Measurements from ENCODE around the gene CTPS1.

The CTPS1 gene

DNA sequence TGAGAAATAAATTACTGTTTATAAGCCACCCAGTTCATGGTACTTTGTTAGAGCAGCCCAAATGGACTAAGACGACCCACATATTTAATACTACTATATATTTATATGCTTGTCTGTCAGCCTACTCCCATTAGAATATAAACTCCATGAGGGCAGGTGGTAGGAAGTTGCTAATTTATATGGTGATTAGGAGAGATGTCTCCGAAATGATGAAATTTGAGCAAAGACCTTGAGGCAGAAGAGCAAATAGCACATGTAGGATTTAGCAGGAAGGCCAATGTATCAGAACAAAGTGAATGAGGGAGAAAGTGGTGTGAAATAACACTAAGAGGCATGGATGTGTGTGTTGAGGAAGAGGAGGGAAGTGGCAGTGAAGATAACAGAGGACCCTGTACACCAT, 52.7 kb downstream of the CTPS1 start:
- TF ChIP-seq GABPA (IDR thresholded peaks at IDR 0.05; ENCODE audit: low read depth) (no peak), SPI1 (IDR thresholded peaks at IDR 0.05; ENCODE audit: borderline replicate concordance, low read depth) (no peak)
- H3K27me3 ChIP-seq (ENCODE audit: insufficient read depth, poor library complexity, severe bottlenecking) = no peaks in the 10 kb centered on the region

DNA sequence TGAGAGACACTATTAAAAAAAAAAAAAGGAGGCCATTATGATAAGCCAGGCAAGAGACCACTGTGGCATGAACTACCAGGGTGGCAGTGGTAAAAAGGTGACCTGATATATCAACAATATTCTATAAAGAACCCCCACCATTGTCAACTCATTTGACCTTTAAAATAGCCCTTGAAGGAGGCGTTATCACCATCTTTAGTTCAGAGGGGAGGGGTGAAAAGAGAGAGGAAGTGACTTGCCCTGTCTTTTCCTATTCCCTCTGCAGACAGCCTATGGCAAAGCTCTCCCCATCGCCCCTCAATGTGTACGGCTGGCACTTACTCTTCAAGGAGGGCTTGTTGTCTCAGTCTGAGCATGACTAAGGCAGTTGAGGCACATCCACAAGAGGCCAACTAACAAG, 53.8 kb downstream of the CTPS1 start:
- H3K4me3 ChIP-seq (replicated peaks; ENCODE audit: insufficient read depth, low read length) = no peak overlapping the region
- no peak for DNase-seq (ENCODE audit: low read depth in 1 of 2, low spot score in 1 of 2)
- no peak overlapping the region for H3K27ac ChIP-seq (replicated peaks)
- peak; percentile 33; the same call in 1 of the 2 replicates for TF ChIP-seq SPI1 (IDR thresholded peaks at IDR 0.05; ENCODE audit: borderline replicate concordance, low read depth)
- TF ChIP-seq, protein P1, sequence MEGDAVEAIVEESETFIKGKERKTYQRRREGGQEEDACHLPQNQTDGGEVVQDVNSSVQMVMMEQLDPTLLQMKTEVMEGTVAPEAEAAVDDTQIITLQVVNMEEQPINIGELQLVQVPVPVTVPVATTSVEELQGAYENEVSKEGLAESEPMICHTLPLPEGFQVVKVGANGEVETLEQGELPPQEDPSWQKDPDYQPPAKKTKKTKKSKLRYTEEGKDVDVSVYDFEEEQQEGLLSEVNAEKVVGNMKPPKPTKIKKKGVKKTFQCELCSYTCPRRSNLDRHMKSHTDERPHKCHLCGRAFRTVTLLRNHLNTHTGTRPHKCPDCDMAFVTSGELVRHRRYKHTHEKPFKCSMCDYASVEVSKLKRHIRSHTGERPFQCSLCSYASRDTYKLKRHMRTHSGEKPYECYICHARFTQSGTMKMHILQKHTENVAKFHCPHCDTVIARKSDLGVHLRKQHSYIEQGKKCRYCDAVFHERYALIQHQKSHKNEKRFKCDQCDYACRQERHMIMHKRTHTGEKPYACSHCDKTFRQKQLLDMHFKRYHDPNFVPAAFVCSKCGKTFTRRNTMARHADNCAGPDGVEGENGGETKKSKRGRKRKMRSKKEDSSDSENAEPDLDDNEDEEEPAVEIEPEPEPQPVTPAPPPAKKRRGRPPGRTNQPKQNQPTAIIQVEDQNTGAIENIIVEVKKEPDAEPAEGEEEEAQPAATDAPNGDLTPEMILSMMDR (IDR thresholded peaks at IDR 0.05; ENCODE audit: insufficient read depth, low read length) = no peak
- H3K27me3 ChIP-seq (ENCODE audit: insufficient read depth, poor library complexity, severe bottlenecking) = no peaks in the 10 kb centered on the region

More for the DNA sequence above, 52.7 kb downstream of the CTPS1 start:
- DNase-seq (ENCODE audit: low read depth in 1 of 2, low spot score in 1 of 2) = no peak
- H3K27ac ChIP-seq (replicated peaks) = no peak overlapping the region
- H3K4me3 ChIP-seq (replicated peaks; ENCODE audit: insufficient read depth, low read length) = no peak overlapping the region

DNA sequence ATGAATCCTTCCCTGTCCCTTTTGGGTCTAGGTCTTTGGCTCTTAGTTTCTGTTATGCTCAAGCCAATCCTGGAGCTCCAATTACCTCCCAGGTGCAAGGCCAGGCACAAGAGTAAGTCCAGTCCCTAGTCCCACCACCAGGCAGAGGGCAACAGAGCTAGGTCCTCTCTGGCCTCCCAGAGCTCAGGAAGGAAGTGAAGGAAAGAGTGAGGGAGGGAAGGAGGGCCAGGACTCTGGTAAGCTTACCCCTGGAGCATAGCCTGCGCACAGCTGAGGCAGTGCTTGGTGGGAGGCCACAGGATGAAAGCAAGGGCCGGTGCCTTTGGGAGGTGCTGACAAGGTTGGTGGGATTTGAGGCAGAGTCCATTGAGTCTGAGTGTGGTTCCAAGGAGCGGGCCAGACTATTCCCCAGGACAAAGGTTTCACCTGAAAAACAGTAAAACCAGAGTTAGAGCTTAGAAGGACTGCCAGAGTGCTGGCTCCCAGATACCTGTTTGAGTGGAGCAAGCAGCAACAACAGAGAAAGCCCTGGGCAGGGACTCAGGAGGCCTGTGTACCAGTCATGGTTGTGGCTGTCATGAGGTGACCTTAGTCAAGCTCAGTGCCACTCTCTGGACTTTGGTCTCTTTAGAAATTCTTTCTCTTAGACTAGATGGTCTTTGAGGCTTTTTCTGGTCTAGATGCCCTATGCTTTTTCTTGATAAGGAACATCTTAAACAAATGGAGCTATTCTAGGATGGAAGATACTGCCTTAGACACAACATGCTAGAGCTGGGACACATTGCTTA, 57.8 kb downstream of the CTPS1 start:
- Histone ChIP-seq H3K27ac (replicated peaks) (no peak overlapping the region), H3K27me3 (ENCODE audit: insufficient read depth, poor library complexity, severe bottlenecking) (no peaks in the 10 kb centered on the region), H3K4me3 (replicated peaks; ENCODE audit: insufficient read depth, low read length) (no peak overlapping the region)
- no peak for DNase-seq (ENCODE audit: low read depth in 1 of 2, low spot score in 1 of 2)
- TF ChIP-seq, protein P2, sequence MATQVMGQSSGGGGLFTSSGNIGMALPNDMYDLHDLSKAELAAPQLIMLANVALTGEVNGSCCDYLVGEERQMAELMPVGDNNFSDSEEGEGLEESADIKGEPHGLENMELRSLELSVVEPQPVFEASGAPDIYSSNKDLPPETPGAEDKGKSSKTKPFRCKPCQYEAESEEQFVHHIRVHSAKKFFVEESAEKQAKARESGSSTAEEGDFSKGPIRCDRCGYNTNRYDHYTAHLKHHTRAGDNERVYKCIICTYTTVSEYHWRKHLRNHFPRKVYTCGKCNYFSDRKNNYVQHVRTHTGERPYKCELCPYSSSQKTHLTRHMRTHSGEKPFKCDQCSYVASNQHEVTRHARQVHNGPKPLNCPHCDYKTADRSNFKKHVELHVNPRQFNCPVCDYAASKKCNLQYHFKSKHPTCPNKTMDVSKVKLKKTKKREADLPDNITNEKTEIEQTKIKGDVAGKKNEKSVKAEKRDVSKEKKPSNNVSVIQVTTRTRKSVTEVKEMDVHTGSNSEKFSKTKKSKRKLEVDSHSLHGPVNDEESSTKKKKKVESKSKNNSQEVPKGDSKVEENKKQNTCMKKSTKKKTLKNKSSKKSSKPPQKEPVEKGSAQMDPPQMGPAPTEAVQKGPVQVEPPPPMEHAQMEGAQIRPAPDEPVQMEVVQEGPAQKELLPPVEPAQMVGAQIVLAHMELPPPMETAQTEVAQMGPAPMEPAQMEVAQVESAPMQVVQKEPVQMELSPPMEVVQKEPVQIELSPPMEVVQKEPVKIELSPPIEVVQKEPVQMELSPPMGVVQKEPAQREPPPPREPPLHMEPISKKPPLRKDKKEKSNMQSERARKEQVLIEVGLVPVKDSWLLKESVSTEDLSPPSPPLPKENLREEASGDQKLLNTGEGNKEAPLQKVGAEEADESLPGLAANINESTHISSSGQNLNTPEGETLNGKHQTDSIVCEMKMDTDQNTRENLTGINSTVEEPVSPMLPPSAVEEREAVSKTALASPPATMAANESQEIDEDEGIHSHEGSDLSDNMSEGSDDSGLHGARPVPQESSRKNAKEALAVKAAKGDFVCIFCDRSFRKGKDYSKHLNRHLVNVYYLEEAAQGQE (IDR thresholded peaks at IDR 0.05; ENCODE audit: insufficient replicate concordance, low read depth) = no peak
- TF ChIP-seq, protein P1 (IDR thresholded peaks at IDR 0.05; ENCODE audit: insufficient read depth, low read length) = no peak
- no peak for TF ChIP-seq GABPA (IDR thresholded peaks at IDR 0.05; ENCODE audit: low read depth)
- TF ChIP-seq SPI1 (IDR thresholded peaks at IDR 0.05; ENCODE audit: borderline replicate concordance, low read depth) = no peak
- TF ChIP-seq POLR2AphosphoS5 (IDR thresholded peaks at IDR 0.05; ENCODE audit: low read depth) = no peak

DNA sequence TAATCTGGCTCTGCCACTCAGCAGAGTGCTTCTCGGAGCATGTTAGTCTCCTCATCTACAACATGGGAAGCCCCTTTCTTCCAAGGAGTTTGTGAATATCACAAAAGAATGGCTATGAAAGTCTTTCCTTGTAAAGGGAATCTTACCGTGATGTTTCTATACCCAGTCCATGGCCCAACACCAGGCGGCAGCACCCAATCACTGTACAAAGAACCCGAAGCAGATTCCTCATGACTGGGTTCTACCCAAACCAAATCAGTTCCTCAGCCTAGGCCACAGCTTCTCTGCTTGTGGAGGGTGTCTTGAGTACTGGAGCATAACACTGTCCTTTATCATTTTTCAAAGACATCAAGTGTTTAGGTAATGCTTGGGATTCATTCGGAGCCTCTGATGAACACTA, 58.6 kb downstream of the CTPS1 start:
- Histone ChIP-seq H3K27me3 (ENCODE audit: insufficient read depth, poor library complexity, severe bottlenecking) (no peaks in the 10 kb centered on the region), H3K27ac (replicated peaks) (no peak overlapping the region), H3K4me3 (replicated peaks; ENCODE audit: insufficient read depth, low read length) (no peak overlapping the region)
- TF ChIP-seq, protein P2 (IDR thresholded peaks at IDR 0.05; ENCODE audit: insufficient replicate concordance, low read depth) = no peak
- no peak for TF ChIP-seq GABPA (IDR thresholded peaks at IDR 0.05; ENCODE audit: low read depth)
- TF ChIP-seq SPI1 (IDR thresholded peaks at IDR 0.05; ENCODE audit: borderline replicate concordance, low read depth) = no peak
- no peak for TF ChIP-seq POLR2AphosphoS5 (IDR thresholded peaks at IDR 0.05; ENCODE audit: low read depth)
- TF ChIP-seq, protein P1 (IDR thresholded peaks at IDR 0.05; ENCODE audit: insufficient read depth, low read length) = no peak
- DNase-seq (ENCODE audit: low read depth in 1 of 2, low spot score in 1 of 2) = no peak

Measured in HL-60 (cell line).